COLO829 (cell line): Measurements from ENCODE around the gene ELL.

Experiments
- DNase-seq: peaks from one replicate; pipeline ENCODE4 v3.0.0; 2012; ENCODE audit warnings: low spot score

The ELL gene

DNA sequence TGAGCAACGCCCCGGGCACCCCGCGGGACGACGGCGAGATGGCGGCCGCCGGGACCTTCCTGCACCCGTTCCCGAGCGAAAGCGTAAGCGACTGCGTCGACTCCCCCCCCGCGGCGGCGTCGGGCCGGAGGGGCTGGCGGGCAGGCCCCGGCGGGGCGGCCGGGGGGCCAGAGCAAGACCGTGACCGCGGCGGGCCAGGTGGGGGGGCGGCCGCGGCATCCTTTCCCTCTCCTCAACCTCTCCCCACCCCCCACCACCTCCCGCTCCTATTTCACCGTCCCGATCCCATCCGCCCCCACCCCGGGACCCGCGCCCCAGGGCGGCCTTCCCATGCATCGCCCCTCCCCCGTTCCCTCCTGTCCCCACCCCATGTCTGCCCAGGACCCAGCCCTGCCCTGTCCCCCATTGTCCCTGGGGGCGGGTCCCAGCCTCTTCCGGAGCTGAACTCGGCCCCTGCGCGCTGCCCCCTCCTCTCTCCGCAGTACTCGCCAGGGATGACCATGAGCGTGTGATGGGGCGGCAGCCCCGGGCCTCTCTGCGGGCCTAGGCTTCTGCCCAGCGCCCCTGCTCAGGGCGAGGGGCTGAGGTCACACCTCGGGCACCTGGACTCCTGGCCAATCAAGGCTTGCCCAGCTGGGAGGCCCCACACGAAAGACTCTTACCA, 88.0 kb downstream of the ELL start:
- DNase-seq, result no peak

DNA sequence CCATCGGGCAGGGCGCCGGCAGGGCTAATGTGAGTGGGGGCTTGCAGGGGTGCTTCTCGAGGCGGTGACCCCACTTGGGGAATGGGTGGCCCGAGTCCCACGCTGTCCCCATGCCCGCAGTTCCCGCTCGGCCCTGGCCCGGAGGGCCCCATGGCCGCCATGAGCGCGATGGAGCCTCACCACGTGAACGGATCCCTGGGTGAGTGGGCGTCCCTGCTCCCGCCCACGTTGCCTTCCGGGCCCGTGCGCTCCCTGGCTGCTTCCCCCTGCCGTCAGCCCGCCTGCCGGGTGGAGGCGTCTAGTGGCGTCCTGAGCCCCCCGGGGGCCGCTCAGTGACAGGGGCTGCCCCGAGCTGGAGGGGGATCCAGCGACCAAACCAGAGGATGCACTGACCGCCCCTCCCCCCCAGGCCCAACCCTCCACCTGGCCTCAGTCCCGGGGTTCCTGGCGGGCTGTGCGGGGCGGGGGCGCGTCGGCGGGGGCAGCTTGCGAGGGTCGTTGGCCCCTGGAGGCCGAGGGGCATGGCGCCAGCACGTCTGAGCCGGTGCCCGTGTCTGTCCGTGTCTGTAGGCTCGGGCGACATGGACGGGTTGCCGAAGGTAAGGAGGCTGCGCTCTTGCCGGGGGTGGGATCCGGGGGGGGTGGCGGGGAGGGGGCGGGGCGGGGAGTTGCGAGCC, 88.7 kb downstream of the ELL start:
- DNase-seq, result no peak

DNA sequence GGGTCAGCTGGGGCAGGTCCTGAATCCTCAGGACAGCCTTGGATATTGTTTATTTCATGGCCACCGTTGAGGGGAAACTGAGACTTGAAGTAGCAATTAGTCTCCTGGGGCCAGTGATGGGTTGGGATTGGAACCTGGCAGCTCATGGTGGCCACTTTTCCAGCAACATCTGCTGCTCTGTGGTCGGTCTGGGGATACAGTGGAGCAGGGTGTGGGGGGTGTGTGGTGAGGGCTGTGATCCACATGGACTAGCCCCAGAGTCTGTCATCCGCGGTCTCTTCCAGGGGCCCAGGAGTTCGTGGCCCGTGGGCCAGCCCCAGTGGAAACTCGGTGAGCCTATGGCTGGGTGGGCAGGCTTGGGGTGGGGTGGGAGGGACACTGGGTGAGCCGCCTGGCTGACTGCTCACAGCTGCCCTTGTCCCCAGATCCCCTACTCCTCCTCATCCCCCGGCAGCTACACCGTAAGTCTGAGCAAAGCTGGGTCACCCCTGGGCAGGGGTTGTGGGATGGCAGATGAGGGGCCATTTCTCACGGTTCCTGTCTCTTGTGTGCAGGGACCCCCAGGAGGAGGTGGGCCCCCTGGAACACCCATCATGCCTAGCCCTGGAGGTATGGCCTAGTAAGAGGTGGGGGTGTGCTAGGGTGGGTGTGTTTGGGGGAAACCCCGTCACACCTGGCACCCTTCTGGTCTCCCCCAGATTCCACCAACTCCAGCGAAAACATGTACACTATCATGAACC, 89.4 kb downstream of the ELL start:
- DNase-seq, result no peak

DNA sequence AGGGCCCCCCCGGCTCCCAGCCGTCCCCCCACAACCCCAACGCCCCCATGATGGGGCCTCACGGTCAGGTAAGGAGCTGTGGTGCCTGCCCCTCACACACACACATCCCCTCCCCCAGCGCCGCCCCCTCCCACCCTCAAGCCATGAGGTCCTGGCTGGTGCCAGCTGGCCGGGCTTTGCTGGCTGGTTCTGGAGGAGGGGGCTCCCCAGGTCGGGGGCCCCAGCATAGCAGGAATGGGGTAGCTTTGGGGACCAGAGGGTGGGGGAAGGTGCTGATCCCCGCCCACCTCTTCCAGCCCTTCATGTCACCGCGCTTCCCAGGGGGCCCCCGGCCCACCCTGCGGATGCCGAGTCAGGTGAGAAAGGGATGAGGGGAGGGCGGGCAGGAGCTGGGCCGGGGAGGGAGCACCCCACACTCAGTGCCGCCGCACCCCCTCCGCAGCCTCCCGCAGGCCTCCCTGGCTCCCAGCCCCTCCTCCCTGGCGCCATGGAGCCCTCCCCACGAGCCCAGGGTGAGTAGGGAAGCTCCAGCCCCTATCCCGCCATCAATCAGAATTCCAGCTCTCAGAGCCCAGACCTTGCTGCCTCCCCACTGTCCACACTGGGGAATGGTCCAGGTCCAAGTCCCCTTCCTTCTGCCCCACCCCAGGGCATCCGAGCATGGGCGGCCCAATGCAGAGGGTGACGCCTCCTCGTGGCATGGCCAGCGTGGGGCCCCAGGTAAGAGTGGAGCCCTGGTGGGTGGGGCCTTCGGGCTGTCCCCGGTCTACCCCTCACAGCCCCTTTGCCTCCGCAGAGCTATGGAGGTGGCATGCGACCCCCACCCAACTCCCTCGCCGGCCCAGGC, 90.3 kb downstream of the ELL start:
- no peak for DNase-seq

DNA sequence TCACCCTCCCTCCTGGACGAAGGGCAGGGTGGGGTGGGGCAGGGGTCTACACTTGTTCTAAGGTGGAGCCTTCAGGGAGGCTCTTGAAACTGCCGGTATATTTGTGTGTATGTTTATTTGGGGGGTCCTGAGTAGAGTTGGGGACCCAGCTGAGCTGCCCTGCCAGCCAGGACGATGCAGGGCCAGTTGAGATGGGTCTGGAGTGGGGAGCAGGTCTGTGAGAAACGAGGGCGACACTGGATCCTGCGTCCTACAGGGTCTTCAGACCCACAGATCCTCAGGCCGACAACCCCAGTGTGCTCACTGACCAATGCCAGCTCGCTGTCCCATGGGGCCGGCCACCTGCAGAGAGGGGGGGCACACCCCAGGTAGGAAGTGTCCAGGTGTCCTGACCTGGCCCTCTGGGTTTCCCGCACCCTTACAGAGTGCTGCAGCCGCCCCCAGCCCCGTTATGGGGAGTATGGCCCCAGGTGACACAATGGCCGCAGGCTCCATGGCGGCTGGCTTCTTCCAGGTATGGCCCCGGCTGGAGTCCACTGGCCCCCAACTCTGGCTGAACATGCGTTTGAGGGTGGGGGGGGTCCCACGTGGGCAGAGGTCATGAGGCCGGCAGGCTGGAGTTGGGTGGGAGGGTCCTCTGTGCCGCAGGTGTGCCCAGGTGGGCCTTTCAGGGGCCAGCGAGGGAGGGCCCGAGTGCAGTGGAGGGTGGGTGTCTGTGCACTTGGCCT, 91.3 kb downstream of the ELL start:
- DNase-seq, result no peak

DNA sequence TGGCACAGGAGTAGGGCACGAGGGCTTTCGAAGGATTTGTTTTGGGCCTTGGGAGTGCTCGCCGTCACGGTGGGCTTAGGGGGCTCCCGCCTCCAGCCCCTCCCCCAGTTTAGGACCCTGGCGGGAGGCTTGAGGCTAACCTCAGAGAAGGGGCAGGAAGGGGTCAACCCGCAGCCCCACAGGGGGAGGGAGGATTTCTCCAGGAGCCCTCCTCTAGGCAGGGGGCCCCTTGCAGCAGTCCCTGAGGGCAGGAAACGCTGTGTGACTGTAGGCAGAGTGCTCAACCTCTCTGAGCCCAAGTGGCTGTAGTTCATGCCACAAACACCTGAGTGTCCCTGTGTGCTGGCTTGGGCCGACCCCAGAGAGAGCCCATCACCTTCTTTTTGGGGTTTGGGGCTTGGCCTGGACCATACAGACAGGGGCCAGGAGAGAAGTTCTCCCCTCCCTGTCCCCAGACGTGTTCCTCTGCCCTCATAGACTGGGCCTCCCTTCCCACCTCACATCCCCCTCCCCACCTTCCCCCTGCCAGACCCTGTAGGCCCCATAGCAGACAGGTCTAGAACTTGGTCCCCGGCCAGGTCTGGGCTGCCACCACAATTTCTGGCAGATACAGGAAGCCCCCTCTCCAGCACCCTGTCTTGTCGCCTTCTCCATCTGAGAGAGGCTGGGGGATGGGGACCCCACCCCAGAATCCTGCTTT, 92.0 kb downstream of the ELL start:
- DNase-seq, result no peak

DNA sequence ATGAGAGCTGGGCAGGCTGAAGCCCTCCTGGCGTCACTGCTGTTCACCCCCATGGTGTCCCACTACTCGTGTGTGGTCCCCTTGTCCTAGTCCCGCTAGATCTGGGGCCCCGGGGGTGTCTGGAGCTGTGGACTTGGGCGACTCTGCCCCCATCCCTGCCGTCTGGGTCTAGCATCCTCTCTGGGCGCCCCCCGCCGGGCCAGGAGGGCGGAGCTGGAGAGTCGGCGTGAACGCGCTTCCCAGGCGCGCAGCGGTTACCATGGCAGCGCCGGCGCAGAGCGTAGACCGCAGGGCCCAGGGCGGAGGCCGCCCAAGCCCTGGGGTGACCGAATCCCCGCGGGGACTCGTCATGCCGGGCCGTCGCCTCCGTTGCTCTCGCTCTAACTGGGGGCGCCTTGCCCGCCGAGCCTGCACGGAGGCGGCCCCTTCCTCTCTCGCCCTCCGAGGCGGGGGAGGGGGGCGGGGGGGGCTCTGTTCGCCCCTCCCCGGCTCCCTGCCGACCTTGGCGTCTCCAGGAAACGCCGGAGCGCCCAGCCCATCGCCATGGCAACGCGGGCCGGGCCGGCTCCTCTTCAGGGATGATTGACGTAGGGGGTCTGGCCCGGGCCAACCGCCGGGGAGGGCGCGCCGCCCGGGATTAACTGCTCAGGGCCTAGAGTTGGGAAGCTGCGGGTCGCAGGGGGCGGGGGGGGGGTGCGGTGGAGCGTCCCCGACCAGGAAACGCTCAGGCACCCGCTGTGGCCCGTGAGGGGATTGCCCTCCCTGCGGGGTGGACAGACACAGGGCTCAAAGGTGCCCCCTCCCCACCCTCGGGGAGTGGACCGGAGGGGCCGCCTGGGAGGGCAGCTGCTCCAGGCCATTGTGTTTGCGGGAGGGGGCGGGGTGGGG, 92.8 kb downstream of the ELL start:
- DNase-seq, result no peak

DNA sequence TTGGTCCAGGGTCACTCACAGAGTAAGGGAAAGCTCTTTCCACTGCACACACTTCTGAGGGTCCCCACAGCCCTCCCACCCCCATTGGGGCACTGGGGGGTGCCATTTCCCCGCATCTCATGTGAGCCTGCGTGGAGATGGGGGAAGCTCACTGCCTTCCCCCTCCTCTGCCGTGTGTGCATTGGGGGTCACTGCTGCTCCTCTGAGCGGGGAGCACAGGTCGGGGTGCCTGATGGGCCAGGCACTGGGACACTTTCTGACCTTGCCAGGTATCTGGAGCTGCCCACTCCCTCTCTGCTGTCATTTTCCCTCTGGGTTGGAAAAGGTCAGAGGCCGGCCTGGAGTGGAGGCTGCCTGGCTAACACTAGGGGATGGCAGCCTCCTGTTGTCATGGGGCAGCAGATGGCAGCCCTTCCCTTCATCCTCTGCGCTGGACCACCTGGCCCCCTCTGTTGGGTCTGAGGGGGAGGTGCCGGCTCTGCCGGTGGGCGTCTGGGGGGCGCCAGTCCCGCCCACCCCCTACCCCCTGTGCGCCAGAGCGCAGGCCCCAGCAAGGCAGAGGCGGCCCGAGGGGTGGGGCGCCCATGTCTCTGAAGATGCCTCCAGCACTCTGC, 93.6 kb downstream of the ELL start:
- no peak for DNase-seq

DNA sequence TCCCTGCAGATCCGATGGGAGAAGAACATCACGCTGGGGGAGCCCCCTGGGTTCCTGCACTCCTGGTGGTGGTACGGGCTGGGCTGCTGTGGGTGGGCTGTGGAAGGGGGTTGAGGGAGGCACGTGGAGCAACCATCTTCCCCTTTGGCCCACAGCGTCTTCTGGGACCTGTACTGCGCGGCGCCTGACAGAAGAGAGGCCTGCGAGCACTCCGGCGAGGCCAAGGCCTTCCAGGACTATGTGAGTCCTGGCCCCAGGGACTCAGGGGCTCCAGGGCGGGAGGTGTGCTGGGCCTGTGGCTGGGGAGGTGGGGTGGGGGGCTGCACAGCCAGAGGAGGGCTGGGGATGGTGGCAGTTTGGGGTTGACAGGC, 94.1 kb downstream of the ELL start:
- no peak for DNase-seq

DNA sequence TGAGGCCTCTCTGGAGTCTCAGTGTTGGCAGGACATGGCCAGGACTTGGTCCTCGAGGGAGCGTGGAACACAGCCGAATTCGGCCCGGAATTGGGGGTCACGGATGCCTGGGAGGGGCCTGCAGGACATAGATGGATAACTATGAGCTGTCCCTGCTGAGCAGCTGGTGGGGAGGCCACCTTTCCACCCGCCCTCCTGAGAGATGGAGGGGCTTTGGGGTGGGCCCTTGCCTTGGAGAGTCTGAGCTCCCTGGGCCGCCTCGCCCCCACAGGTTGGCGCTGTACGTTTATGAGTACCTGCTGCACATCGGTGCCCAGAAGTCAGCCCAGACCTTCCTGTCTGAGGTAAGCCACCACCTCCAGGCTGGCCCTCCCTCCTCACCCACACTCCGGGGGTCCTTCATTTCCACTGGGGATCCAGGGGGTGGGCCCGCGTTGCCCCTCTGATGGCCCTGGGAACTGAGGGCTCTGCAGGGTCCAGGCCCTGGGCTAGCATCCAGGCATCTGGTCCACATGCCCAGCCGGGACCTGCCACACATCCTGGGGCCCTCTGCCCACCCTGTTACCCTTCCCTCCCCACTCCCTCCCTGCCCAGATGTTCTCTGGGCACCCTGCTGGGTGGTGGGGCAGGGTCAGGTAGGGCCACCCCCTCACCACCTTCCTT, 94.7 kb downstream of the ELL start:
- no peak for DNase-seq

DNA sequence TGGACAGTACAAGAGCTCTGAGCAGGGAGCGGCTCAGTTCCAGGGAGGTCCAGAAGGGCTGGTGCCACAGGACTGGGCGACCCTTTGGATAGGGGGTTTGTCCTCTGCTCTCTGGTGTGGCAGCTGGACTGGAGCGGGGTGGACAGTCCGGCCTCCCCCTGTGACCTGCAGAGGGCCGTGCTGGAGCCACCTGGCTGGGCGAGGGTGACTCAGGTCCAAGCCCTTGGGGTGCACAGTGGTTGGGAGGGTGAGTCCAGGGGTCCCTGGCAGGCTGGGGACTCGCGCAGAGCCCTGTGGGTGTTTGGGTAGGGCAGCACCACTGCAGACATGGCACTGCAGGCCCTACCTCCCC, 95.5 kb downstream of the ELL start:
- no peak for DNase-seq

DNA sequence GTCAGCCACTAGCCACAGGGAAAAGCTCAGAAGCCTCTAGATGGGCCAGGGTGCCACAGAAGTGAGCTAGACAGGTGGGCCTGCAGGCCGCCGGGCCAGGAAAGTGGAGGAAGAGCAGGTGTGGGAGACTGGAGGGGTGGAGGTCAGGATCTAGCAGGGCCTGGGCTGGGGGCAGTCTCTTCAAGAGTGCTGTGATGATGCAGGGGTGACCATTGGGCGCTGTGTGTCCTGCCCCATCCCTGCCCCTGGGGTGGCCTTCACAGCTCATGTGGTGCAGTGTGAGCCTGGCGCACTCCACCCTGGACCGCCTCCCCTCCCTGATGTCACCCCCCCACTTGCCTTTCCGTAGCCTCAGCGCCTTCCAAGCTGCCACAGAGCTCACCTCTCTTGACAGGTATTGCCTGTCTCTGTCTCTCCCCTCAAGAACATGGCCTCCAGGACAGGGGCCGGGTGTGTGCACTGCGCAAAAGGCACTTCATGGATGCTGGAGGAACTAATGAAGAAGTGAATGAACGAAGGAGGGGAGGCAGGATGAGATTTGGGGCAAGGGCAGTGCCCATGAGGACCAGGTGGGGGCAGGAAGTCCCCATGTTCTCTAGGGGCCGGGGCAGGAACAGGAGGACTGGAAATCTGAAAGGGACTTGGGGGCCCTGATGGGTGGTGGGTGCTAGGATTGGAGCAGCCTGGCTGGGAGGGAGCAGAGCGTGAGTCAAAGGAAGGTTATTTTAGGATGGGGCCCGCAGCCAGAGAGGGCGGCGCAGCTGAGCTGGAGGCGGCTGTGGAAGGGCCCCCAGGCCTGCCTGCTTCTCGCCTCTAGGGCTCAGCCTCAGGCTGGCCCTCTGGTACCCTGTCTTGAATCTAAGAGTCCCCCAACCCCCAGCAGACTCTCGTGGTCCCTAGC, 96.1 kb downstream of the ELL start:
- DNase-seq, result no peak

DNA sequence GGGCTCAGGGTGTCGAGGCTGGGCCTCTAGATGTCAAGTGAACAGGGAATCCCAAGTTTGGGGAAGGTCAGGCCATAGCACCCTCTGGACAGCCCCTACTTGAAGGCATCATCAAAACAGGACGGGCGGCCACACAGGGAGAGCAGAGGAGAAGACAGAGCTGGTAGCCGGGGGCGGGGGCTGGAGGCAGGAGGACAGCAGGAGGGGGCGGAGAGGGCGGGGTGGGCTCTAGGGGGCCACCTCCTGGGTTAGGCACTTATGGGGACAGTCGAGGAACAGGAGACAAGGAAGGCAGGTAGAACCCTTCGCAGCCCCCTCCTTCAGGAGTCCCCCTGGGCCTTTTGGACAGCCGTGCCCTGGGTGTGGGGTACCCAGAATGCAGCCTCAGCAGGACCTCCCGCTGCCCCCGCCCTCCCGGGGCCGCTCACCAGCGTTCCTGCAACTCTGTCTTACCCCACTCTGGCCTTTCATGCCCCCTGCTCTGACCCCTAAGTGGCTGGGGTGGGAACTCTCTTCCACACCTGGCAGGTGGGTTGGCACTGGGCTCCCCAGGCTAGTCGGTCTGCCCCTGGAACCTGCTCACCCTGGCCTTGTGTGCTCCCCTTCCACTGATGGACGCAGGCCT, 96.9 kb downstream of the ELL start:
- DNase-seq, result no peak

DNA sequence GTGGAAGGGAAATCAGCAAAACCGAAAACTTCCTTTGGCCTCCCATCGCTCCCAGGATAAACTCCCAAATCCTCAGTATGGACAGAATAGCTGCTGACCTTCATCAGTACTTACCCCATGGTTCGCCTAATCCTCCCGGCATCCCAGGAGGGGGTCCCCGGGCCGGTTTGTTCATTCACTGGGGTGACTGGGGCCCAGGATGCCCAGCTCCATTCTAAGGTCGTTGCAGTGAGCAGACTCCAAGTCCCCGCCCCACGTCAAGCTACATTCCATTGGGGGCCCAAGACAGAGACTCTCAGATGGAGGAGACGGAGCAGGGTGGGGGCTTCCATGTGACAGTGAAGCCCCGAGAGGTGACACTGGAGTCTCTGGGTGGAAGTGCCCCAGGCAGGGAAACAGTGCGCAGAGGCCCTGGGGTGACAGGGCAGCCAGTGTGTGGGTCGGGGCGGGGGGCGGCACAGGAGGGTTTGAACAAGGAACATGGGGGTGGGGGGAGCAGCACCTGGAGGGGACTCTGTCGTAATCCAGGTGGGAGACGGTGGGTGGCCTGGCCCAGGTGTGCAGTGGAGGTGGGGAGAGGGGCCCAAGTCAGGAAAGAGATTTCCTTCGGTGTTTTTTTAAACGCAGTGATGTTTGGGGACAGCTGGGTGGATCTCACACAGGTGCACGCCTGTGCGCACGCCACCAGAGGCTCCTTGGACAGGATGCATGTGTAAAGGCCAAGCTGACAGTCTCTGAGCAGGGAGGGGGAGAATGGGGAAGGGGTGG, 97.6 kb downstream of the ELL start:
- DNase-seq, result no peak

DNA sequence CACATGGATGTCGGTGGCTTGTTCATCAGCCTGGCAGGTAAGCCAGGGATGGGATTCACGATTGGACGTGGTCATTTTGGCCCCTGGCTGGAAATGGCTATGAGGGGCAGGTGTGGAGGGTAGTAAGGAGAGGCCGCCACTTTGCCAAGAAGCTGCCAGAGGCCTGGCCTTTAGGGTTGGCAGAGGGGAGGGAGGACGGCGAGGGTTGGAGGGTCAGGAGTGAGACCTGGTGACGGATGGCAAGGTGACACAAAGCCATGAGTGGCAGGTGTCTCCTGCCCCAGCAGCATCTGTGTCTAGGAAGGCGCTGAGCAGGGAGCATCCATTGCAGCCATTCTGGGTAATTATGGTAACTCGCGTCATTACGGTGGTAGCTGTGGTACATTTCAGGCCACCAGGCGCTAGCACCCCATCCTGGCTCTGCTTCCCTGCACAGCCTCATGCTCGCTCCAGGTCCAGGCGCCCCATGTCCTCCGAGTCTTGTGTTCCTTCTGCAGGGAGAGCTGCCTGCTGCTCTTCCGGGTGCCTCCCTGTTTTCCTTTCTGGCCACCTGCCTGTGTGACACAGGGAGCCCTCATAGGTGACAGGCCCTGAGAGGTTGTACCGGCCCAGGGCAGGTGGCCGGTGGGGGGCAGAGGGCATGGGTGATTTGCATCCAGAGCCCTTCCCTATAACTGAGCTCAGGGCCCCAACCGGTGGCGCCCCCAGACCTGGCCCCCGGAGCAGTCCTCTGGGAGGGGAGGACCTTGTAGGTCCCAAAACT, 98.4 kb downstream of the ELL start:
- DNase-seq, result no peak

DNA sequence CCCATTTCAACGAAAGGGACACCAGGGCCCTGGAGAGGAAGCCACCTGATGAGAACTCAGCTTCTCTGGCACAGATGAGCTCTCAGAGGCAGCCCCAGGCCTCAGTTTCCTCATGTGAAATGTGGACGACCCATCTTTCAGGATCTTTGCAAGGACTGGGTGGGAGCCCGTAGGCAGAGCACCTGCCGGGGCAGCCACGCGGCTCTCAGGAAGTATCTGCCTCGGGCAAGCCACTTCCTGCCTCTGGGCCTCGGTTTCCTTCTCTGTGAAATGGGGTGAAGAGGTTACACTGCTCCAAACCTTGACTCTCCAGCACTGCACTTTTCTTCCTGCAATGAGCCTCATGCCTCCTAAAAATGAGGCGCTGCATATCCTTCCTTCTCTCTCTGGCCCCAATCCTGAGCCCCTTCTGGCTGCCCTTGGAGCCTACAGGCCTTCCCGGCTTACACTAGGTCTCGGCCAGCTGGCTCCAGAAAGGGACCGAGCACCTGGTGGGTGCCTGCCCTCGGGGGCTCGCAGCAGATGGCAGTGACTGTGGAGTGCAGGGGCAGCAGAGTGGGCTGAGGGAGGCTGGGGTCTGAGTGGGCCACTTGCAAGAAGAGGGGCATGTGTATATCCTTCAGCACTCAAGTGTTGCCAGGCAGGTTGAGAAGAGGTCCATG, 99.2 kb downstream of the ELL start:
- no peak for DNase-seq
